CD4-positive, alpha-beta T cell treated with Interleukin-21 for 1 hour (primary cell): ENCODE results near the gene GAB2.
"Not testable (repeated sequence)": the region's sequence is repeated elsewhere in the genome, so short reads cannot be mapped to it uniquely, and the experiment has no call there.

Experiments
- DNase-seq: peaks from one replicate; pipeline ENCODE4 v3.0.0-alpha.2; 2020

GAB2 gene

GRCh38 chr11:78361228-78361627, 56.4 kb downstream of the GAB2 start:
- DNase-seq, result no peak

- no peak for DNase-seq
Observed at GRCh38 chr11:78359921-78360320, 57.7 kb downstream of the GAB2 start.

GRCh38 chr11:78357924-78358323, 59.7 kb downstream of the GAB2 start:
- not testable (repeated sequence) for DNase-seq

- not testable (repeated sequence) for DNase-seq
Observed at GRCh38 chr11:78357425-78357824, 60.2 kb downstream of the GAB2 start.

GRCh38 chr11:78355742-78356141, 61.9 kb downstream of the GAB2 start:
- not testable (repeated sequence) for DNase-seq

GRCh38 chr11:78355309-78355705, 62.3 kb downstream of the GAB2 start:
- DNase-seq, result no peak

- DNase-seq, result no peak
Observed at GRCh38 chr11:78354408-78355308, 63.0 kb downstream of the GAB2 start.

GRCh38 chr11:78351979-78352841, 65.4 kb downstream of the GAB2 start:
- DNase-seq, result no peak

GRCh38 chr11:78351193-78351592, 66.4 kb downstream of the GAB2 start:
- DNase-seq, result no peak

- DNase-seq, result no peak
Observed at GRCh38 chr11:78350646-78351165, 66.9 kb downstream of the GAB2 start.

- no peak for DNase-seq
Observed at GRCh38 chr11:78350091-78350645, 67.5 kb downstream of the GAB2 start.

GRCh38 chr11:78349624-78350023, 68.0 kb downstream of the GAB2 start:
- DNase-seq, result no peak

- no peak for DNase-seq
Observed at GRCh38 chr11:78349114-78349513, 68.5 kb downstream of the GAB2 start.

GRCh38 chr11:78347956-78348355, 69.7 kb downstream of the GAB2 start:
- no peak for DNase-seq

- no peak for DNase-seq
Observed at GRCh38 chr11:78346799-78347198, 70.8 kb downstream of the GAB2 start.

- DNase-seq, result no peak
Observed at GRCh38 chr11:78345450-78345849, 72.2 kb downstream of the GAB2 start.

- DNase-seq, result no peak
Observed at GRCh38 chr11:78344676-78345075, 72.9 kb downstream of the GAB2 start.

GRCh38 chr11:78344094-78344493, 73.5 kb downstream of the GAB2 start:
- DNase-seq, result no peak

- no peak for DNase-seq
Observed at GRCh38 chr11:78343303-78343702, 74.3 kb downstream of the GAB2 start.

GRCh38 chr11:78341841-78342240, 75.8 kb downstream of the GAB2 start:
- DNase-seq, result no peak

GRCh38 chr11:78340530-78340929, 77.1 kb downstream of the GAB2 start:
- DNase-seq, result no peak

GRCh38 chr11:78339945-78340344, 77.7 kb downstream of the GAB2 start:
- no peak for DNase-seq

GRCh38 chr11:78339483-78339882, 78.1 kb downstream of the GAB2 start:
- DNase-seq, result no peak
